Effector memory CD4-positive, alpha-beta T cell (primary cell): ENCODE measurements around the gene MREG.
A peak's percentile ranks its signal among the peaks of the same experiment; 100 is the strongest.

ENCODE experiments used
- DNase-seq, 3 donors: peaks; one replicate each; pipeline ENCODE4 v3.0.0-alpha.2; 2020
- H3K27ac ChIP-seq: 2 replicates; pipeline ENCODE4 v1.7.0; 2013; ENCODE audit warnings: mild to moderate bottlenecking, low read length, moderate library complexity; ENCODE audit not compliant: insufficient read depth, poor library complexity, severe bottlenecking
- H3K27me3 ChIP-seq: replicated peaks from 2 replicates; pipeline ENCODE4 v1.7.0; 2013; ENCODE audit warnings: mild to moderate bottlenecking, low read length; ENCODE audit not compliant: insufficient read depth, control insufficient read depth, poor library complexity, severe bottlenecking
- H3K36me3 ChIP-seq: 2 replicates; pipeline ENCODE4 v1.7.0; 2013; ENCODE audit warnings: mild to moderate bottlenecking, low read length, moderate library complexity; ENCODE audit not compliant: control insufficient read depth, insufficient read depth
- H3K4me1 ChIP-seq: 2 replicates; pipeline ENCODE4 v1.7.0; 2013; ENCODE audit warnings: low read length, mild to moderate bottlenecking; ENCODE audit not compliant: control insufficient read depth, insufficient read depth, poor library complexity, severe bottlenecking
- H3K4me3 ChIP-seq: 2 replicates; pipeline ENCODE4 v1.7.0; 2013; ENCODE audit warnings: low read length, low read depth, mild to moderate bottlenecking; ENCODE audit not compliant: insufficient read depth, poor library complexity, severe bottlenecking
- H3K9me3 ChIP-seq: 2 replicates; pipeline ENCODE4 v1.7.0; 2013; ENCODE audit warnings: mild to moderate bottlenecking, low read length, moderate library complexity; ENCODE audit not compliant: control insufficient read depth
- total RNA-seq, 3 donors: gene quantifications; one replicate each; lab custom pipeline; 2026; lab: John Stamatoyannopoulos, UW

The MREG gene, protein sequence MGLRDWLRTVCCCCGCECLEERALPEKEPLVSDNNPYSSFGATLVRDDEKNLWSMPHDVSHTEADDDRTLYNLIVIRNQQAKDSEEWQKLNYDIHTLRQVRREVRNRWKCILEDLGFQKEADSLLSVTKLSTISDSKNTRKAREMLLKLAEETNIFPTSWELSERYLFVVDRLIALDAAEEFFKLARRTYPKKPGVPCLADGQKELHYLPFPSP
- 5.7 to 8.5 (median 8.0) reads per million in 3 donors for total RNA-seq

DNA sequence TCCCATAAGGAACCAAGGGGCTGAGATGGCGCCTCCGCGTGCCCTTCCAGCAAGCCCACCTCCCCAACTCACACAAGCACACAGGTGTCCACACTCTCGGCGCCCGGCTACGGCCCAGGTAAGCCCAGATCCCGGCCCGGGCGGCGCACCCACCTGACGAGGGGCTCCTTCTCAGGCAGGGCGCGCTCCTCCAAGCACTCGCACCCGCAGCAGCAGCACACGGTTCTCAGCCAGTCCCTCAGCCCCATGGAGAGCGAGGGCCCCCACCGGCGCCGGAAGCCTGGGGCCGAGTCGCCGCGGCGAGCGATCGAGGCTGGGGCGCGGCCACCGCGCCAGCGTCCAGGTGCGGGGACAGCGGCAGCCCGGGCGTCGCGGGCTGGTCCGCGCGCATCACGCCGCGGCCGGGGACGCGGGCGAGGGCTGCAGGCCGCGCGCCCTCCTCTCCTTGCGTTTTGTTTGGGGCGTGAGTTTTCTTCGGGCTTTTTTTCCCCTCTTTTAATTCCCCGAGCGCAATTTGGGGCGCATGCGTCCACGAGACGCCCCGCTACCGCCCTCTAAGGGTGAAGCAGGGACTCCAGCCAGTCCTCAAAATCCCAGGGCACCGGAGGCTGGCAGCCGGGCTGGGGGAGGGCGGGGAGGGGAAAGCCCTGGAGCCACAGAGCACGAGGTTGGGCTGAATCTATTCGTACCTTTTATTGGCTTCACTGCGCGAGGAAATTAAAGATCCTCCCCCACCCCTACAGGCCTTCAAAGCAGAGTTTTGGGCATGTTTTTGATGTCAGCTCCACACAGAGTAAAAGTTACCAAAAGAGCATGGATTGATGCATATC, at the start of gene MREG:
Gene MREG, minus strand, starts transcription at position 472 of the 830 bp plus-strand sequence. Its CDS starts 224 bp downstream, at position 248.
- peaks cover 35% of the 10 kb centered on the region for H3K4me1 ChIP-seq
- DNase-seq = peak; percentile 68 to 75 (median 75)
- H3K36me3 ChIP-seq = no peaks in the 10 kb centered on the region
- no peaks in the 10 kb centered on the region for H3K9me3 ChIP-seq
- peak within 1 kb of the TSS; percentile 18 for H3K27ac ChIP-seq
- no peaks in the 10 kb centered on the region for H3K27me3 ChIP-seq
- peak within 1 kb of the TSS; percentile 69 for H3K4me3 ChIP-seq

DNA sequence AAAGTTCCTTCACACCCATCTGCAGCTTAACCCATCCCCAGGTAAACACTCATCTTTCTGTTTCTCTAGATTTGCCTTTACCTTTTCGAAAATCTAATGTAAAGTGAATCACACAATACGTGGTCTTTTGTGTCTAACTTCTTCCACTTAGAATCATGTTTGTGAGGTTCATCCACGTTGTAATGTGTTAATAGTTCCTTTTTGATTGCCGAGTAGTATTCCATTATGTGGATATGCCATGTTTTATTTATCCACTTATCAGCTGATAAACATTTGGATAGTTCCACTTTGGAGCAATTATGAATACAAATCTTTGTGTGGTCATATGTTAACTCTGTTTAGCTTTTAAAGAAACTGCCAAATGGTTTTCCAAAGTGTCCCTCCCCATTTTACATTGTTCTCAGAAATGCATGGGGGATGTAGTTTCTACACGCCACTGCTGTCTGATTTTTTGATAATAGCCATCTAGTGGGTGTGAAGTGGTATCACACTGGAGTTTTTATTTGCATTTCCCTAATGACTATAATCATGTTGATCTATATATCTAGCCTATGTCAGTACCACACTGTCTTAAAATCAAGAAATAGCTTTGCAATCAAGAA, 46.0 kb upstream of the MREG start:
- no peaks in the 10 kb centered on the region for H3K9me3 ChIP-seq
- H3K27me3 ChIP-seq = no peaks in the 10 kb centered on the region
- no peak overlapping the region for H3K4me3 ChIP-seq
- no peak overlapping the region for H3K27ac ChIP-seq
- H3K4me1 ChIP-seq = peaks cover 13% of the 10 kb centered on the region
- H3K36me3 ChIP-seq = peaks cover 5% of the 10 kb centered on the region
- DNase-seq = no peak

DNA sequence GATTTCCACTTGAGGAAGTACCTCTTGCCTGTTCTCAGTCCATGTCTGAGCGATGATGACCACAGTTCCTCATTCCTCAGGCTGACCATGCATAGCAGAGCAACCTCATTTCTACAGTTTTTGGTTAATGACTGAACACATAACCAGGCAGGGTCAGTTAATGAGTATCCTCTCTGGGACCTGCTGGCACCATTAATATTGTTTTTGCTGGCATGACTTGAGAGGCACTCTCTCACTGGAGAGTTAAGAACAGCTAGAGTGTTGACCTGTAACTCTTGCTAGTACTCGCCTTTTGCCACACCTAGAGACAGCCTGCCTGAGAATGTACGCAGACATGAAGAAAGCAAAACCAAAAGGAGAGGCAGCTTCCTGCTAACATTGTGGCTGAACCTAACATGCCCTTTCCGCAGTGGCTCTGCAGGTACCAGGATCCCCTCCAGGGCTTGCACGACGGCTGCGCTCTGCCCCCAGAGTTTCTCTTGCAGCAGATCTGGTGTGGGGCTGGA, 44.4 kb upstream of the MREG start:
- Histone ChIP-seq H3K36me3 (no peaks in the 10 kb centered on the region), H3K4me3 (peak overlapping the region; percentile 22), H3K4me1 (peaks cover 13% of the 10 kb centered on the region), H3K27ac (peak overlapping the region; percentile 66), H3K9me3 (no peaks in the 10 kb centered on the region), H3K27me3 (no peaks in the 10 kb centered on the region)
- DNase-seq = peak; percentile 8 to 25 (median 23)

DNA sequence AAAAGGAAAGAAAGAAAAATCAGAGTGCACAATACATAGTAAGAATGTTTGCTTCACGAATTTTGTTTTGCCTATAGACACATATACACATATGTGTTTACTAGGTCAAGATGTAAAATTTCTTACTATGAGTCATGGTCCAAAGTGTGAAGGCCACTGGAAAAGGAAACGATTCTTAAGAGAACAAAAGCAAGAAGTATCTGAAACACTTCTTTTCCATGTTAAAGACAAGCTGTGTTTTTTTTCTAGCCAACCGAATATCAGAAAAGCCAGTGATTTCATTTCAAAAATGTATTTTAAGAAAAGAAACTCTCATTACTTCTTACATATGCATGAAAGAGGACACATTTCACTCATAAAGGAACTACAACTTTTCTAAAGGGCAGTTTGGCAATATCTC, 43.4 kb upstream of the MREG start:
- Histone ChIP-seq H3K36me3 (no peaks in the 10 kb centered on the region), H3K27ac (no peak overlapping the region)
- DNase-seq = no peak

DNA sequence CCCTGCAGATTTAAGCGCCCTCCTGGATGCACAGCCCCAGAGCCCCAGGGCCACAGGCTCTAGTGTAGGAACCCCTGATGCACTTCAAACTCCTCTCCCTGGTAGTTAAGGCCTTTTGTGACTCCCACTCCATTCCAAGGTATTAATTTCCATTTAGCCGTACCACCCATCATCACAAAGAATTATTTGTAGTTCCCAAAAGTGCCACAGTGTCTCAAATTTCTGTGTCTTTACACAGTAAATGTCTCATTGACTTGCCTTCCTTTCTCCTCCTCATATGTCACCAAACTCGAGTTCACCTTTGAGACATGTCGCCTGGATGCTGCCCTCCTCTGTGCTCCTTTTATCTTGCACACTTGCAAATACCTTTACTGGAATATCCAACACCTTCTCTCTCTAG, 42.3 kb upstream of the MREG start:
- Histone ChIP-seq H3K9me3 (no peaks in the 10 kb centered on the region), H3K4me1 (peaks cover 13% of the 10 kb centered on the region), H3K27me3 (no peaks in the 10 kb centered on the region), H3K4me3 (no peak overlapping the region), H3K27ac (no peak overlapping the region), H3K36me3 (no peaks in the 10 kb centered on the region)
- DNase-seq = no peak

More for the DNA sequence above, 43.4 kb upstream of the MREG start:
- Histone ChIP-seq H3K4me3 (no peak overlapping the region), H3K27me3 (no peaks in the 10 kb centered on the region), H3K9me3 (no peaks in the 10 kb centered on the region), H3K4me1 (peaks cover 13% of the 10 kb centered on the region)

DNA sequence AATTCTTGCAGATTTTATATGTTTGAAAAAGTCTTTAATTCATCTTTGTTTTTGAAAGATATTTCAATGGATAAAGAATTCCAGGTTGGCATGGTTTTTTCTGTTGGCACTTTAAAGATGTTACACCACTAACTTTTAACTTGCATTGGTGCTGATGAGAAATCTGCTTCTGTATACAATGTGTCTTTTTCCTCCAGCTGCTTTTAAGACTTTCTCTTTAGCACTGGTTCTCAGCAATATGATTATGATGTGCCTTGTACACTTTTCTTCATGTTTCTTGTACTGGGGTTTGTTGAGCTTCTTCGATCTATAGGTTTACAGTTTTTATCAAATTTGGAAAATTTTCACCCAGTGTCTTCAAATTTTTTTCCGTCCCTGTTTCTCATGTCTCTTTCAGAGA, 39.1 kb upstream of the MREG start:
- DNase-seq = no peak
- Histone ChIP-seq H3K27ac (no peak overlapping the region), H3K4me3 (no peak overlapping the region), H3K36me3 (peaks cover 10% of the 10 kb centered on the region), H3K4me1 (peaks cover 4% of the 10 kb centered on the region), H3K9me3 (no peaks in the 10 kb centered on the region), H3K27me3 (no peaks in the 10 kb centered on the region)

DNA sequence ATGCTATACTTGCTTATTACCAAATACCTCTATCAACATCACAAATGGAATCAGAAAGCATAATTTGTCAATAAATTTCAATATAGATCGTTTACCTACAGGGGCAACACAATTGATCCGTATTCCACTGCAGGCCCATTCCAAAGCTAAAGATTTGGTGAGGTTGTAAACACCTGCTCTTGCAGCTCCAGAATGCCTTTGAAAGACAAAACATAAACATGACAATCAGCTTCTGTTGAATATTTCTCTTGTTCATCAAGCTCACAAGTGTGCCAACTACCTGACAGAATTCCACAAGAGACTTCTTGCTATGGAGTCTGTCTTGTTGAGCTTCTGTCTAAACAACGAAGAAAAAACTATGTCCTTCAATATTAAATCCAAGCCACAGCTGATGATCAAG, 38.0 kb upstream of the MREG start:
- no peaks in the 10 kb centered on the region for H3K9me3 ChIP-seq
- H3K27ac ChIP-seq = no peak overlapping the region
- H3K27me3 ChIP-seq = no peaks in the 10 kb centered on the region
- H3K4me3 ChIP-seq = no peak overlapping the region
- peaks cover 10% of the 10 kb centered on the region for H3K36me3 ChIP-seq
- H3K4me1 ChIP-seq = no peaks in the 10 kb centered on the region
- DNase-seq = no peak

DNA sequence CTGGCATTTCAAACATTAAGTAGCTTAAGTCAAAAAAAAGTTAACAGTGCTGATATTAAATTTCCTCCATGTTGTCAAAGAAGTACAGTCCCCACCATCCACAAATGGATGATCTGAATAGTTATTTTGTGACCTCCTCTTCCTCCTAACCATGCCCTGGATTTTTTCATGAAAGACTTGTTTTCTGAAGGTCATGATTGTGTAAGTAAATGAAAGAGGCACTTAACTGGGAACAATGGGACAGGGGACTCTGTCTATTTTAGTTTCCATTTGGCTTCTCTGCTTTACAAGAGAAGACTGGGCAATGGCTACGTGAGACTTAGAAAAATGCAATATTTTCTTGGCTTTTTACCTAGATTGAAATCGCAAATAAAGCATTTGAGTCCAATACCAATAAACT, 36.1 kb upstream of the MREG start:
- no peak overlapping the region for H3K4me3 ChIP-seq
- DNase-seq = no peak
- H3K27me3 ChIP-seq = no peaks in the 10 kb centered on the region
- peaks cover 10% of the 10 kb centered on the region for H3K36me3 ChIP-seq
- H3K9me3 ChIP-seq = no peaks in the 10 kb centered on the region
- no peak overlapping the region for H3K27ac ChIP-seq
- H3K4me1 ChIP-seq = no peaks in the 10 kb centered on the region

DNA sequence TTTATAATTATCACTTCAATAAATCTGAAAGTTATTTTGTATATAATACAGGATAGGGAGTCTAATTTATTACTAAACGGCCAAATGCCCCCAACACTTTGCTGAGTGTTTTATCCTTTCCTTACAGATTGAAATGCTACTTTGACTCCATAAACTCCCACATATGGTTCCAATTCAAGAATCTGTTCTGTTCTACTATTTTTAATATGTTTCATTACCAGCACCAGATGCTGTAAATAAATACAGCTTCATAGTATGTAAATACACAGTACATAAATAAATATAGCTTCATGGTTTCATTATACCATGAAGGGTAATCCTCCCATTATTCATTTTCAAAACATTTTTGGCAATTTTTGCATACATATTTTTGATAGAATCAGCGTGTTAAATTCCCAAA, 34.0 kb upstream of the MREG start:
- Histone ChIP-seq H3K4me1 (no peaks in the 10 kb centered on the region), H3K4me3 (no peak overlapping the region), H3K36me3 (peaks cover 20% of the 10 kb centered on the region)

More for the DNA sequence above, 34.0 kb upstream of the MREG start:
- Histone ChIP-seq H3K27ac (no peak overlapping the region), H3K27me3 (no peaks in the 10 kb centered on the region), H3K9me3 (no peaks in the 10 kb centered on the region)
- no peak for DNase-seq
